Ureter (tissue), 1 donor: Measurements from ENCODE around the gene FYCO1. TPM values are rescaled to one million over a fixed set of nuclear protein-coding genes. Genes with fewer than 3 reads are reported as not detected.
A peak's percentile ranks its signal among the peaks of the same experiment; 100 is the strongest.
"Not testable (repeated sequence)": the region's sequence is repeated elsewhere in the genome, so short reads cannot be mapped to it uniquely, and the experiment has no call there.

Source experiments
- DNase-seq: peaks from one replicate; pipeline ENCODE4 v3.0.0-alpha.2; 2020; ENCODE audit warnings: low spot score
- total RNA-seq: library from RNA; stranded (reverse); gene quantifications from one replicate; pipeline ENCODE4 v1.2.4, GENCODE V29; 2023
- donor health status: DM: yes; HTN: yes; CAD: no.

FYCO1 gene
- total RNA-seq = 62.0 TPM

DNA sequence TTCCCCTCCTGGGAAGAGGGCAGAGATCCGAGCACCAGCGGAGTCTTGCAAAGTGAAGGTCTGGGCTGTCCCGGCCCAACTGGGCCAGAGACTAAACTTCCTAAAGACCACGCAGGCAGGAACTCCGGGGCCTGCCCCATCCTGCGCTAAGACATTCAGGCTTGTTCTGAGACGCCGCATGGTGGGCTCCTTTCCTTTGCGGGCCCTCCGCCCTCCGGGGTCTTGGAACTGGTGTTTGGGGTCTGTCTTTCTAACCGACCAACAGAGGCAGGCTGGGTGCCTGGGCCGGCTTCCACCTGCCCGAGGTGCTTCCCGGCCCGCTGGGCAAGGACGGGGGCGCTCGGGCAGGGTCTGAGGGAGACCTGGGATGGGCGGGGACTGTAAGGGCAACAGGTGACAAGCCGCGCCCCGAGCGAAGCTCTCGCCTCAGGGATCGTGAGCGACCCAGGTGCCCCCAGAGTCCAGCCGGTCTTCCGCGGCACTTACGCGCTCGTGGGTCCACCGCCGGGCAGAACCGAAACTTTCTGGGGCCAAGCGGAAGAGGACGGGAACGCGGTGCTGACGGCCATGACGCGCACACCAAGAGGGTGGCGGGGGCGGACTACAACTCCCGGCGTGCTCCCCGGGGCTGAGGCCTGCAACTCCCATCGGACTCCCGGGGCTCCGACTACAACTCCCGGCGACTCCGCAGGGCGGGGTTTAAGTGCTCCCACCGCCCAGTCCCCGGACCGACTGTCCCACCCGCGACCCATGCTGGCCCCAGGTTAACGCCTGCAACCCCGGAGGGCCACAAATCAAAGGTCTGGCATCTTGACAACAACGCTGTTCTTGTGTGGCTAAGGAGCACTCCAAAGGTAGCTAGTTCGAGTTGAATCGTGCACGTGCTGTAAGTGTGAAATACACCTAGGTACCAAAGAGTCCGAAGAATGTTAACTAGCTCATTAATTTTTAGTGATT is at the start of gene FYCO1:
TSS of gene FYCO1 (minus strand) at position 589 of the 957 bp plus-strand sequence. CDS start 10,914 bp downstream, outside the sequence.
- peak; percentile 94 for DNase-seq

- DNase-seq = no peak
Measured at GRCh38 chr3:46038916-46039315, 43.3 kb upstream of the FYCO1 start.

DNA sequence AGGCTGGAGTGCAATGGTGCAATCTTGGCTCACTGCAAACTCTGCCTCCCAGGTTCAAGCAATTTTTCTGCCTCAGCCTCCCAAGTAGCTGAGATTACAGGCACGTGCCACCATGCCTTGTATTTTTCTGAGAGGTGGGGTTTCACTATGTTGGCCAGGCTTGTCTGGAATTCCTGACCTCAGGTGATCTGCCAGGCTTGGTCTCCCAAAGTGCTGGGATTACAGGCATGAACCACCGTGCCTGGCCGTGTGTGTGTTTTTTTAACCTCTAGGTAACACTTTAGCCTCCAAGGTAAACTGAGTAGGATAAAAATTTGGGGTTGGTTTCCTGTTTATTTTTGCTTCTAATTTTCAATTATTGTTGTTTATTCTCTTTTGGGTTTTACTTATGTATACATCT is 42.4 kb upstream of the FYCO1 start:
- DNase-seq = not testable (repeated sequence)

GRCh38 chr3:46036191-46036590 is 40.6 kb upstream of the FYCO1 start:
- DNase-seq = no peak

DNA sequence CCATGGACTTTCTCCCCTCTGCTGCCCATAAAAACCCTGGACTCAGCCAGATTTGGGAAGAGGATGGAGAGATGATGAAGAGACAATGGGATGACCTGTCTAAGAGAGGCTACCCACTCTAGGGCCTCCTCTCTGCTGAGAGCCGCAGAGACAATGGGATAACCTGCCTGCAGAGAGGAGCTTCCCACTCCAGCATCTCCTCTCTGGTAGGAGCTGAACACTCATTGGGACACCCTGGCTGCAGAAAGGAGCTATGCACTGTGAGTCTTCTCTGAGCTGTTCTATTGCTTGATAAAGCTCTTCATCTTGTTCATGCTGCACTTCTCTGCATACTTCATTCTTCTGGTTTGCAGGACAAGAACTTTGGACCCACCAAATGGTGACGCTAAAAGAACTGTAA is 36.1 kb upstream of the FYCO1 start:
- DNase-seq = no peak

GRCh38 chr3:46031269-46031668 is 35.6 kb upstream of the FYCO1 start:
- DNase-seq = no peak

GRCh38 chr3:46030626-46031025 is 35.0 kb upstream of the FYCO1 start:
- DNase-seq = no peak

DNA sequence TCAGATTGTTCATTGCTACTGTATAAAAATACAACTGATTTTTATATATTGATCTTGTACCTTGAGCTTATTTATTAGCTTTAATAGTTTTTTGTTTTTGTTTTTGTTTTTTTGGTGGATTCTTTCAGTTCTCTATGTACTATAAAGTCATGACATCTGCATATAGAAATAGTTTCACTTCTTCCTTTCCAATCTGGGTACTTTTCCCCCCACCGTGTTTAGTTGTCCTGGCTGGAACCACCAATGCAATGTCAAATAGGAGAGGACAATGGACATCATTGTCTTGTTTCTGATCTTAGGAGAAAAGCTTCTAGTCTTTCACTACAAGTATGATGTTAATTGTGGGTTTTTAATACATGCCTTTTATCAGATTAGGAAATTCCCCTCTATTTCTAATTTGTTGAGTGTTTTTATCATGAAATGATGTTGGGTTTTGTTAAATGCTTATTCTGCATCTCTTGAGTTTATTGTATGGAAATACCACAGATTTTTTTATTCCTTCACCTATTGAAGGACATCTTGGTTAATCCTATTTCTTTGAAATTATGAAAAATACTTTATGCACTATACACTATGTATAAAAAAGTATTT is 34.4 kb upstream of the FYCO1 start:
- DNase-seq = no peak

DNA sequence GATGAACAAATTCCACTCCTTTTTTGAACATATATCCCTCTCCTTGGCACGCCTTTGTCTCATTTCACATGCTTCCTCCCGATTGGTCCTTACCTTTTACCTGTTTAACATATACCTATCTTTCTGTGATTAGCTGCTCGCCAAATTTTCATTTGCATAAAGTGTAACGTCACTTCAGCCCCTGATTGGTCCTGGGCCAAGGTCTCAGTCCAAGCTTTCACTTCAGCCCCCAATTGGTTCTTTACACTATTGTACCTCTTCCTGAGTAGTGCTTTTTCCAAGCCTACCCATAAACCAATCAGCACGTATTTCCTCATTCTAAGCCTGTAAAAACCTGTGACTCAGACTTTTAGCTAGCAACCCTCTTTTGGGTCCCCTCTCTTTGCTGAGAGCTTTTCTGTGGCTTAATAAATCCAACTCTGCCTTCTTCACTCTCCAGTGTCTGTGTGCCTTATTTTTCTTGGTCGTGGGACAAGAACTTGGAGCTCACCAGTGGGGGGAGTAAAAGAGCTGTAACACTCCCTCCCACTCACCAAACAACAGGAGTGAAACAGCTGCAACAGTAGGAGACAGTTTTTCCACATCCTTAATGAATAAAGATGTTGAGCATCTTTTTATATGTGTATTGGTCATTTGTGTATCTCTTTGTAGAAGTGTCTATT is 32.2 kb upstream of the FYCO1 start:
- no peak for DNase-seq

DNA sequence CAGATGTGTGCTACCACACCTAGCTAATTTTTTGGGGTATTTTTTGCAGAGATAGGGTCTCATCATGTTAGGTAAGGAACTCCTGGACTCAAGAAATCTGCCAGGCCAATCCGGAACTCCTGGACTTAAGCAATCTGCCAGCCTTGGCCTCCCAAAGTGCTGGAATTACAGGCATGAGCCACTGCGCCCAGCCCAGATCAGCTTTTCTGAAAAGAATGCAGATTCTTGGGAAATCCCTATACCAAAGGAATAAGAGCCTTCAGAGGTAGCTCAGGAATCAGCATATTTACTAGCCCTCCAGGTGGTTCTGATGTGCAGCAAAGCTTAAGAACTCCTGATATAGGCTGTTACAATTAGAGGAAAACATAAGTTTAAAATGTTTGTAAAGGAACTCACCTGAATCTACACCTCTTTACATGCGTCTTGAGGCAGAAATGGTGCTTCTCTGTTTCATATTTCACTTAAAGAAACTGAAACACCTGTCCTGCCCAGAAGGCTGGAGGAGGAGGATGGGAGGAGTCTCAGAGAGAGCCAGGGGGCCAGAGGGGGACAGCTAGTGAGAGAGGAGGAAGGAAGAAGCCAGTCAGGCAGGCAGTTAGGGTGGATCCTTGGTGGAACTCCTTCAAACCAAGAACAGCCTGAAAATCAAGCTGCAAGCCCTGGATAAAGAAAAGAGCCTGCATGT is 31.5 kb upstream of the FYCO1 start, which contains the start of gene XCR1:
TSS of gene XCR1 (minus strand) at position 463 of the 685 bp plus-strand sequence. CDS start 5,536 bp downstream, outside the sequence.
- DNase-seq = no peak

- DNase-seq = no peak
Measured at GRCh38 chr3:46025139-46025538, 29.5 kb upstream of the FYCO1 start.

GRCh38 chr3:46024131-46024530 is 28.5 kb upstream of the FYCO1 start:
- DNase-seq = no peak

- DNase-seq = peak; percentile 23
Measured at GRCh38 chr3:46022909-46023785, 27.5 kb upstream of the FYCO1 start.

GRCh38 chr3:46021516-46021915 is 25.9 kb upstream of the FYCO1 start:
- no peak for DNase-seq

DNA sequence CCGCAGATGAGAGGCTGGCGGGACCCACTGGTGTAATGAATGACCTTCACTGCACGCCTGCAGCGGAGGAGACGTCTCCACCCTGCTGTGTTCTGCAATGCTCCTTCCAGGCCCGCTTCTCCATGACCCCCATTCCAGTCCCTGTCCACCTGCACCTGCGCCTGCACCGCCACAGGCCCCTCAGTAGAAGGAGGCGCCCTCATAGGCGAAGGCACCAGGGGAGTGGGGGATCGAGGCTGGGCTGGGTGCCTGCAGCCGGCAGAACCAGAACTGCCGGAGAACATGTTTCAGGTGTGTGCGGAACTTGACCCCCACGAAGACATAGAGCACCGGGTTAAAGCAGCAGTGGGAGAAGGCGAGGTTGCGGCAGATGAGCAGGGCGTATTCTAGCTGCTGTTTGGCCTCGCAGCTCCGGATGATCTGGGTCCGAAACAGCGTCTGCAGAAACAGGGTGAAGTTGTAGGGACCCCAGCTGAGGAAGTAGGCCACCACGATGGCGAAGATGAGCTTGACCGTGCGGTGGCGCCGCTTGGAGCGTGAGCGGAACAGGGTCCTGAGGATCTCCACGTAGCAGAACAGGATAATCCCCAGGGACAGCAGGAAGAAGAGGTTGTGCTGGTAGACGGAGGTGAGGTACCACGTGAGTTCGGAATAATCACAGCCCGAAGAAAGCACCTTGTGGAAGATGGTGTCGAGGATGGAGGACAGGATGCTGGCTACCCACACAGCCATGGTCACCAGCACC is 25.3 kb upstream of the FYCO1 start:
- peak; percentile 28 for DNase-seq

DNA sequence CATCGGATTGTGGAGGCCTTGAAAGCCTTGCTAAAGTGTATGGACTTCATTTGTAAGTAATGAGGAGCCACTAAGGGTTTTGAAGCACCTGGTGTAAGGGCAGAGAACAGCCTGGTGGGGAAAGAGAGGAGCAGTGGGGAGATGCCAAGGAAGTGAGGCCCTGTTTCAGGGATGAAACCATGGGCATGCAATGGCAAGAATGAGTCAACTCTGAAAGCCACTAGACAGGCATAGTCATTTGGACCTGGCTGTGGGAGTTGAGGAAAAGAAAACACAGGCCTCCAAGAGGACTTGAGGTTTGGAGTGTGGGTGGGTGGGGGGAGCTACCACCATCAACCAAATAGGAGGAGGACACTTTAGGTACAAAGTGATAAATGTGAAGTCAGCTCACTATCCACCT is 24.1 kb upstream of the FYCO1 start:
- peak; percentile 14 for DNase-seq

GRCh38 chr3:46017720-46018119 is 22.1 kb upstream of the FYCO1 start:
- peak; percentile 37 for DNase-seq

- DNase-seq = peak; percentile 10
Measured at GRCh38 chr3:46013316-46014094, 17.9 kb upstream of the FYCO1 start.

DNA sequence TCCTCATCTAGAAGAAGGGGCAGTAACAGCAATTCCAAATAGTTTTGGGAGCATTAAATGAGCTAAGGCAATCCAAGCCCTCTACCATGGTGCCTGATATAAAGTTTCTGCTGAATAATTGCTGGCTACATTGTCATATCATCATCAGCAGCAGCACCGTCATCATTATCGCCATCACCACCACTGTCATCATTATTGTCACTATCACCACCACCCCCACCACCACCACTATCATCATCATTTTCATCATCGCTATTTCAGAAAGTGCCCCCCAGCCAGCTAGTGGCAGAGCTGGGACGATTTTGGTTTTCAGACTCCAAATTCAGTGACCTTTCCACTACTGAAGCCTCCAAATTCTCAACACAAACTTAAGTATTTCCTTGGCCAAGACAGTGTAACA is 16.6 kb upstream of the FYCO1 start:
- DNase-seq = peak; percentile 17
